Calu3 (cell line): Measurements from ENCODE around the gene MMUT. TPM values are rescaled to one million over a fixed set of nuclear protein-coding genes. Genes with fewer than 3 reads are reported as not detected.

Experiments used
- BruUV-seq: library from RNA; stranded (reverse); fragments of 400-500 nt; replicated peaks from 2 replicates; lab custom pipeline; 2021; lab: Mats Ljungman, UMichigan
- CTCF ChIA-PET: fragments of 300-600 bp; sonication (Branson Sonifier 250); formaldehyde crosslinking; loops from one replicate; lab custom pipeline; 2022; ENCODE audit warnings: antibody characterized with exemption; lab: Charles Lee
- DNase-seq: peaks from one replicate; pipeline ENCODE4 v3.0.0; 2022
- H3K27ac Mint-ChIP-seq: one replicate; pipeline ENCODE4 v1.8.0; 2022; ENCODE audit warnings: mixed read lengths; ENCODE audit not compliant: unreplicated experiment
- H3K27me3 Mint-ChIP-seq: one replicate; pipeline ENCODE4 v1.8.0; 2022; ENCODE audit warnings: mixed read lengths; ENCODE audit not compliant: unreplicated experiment
- H3K36me3 Mint-ChIP-seq: one replicate; pipeline ENCODE4 v1.8.0; 2022; ENCODE audit warnings: mild to moderate bottlenecking, moderate library complexity, mixed read lengths; ENCODE audit not compliant: insufficient read depth, unreplicated experiment
- H3K4me1 Mint-ChIP-seq: one replicate; pipeline ENCODE4 v1.8.0; 2022; ENCODE audit warnings: mild to moderate bottlenecking, low read depth, mixed read lengths; ENCODE audit not compliant: unreplicated experiment
- H3K4me3 Mint-ChIP-seq: one replicate; pipeline ENCODE4 v1.8.0; 2022; ENCODE audit warnings: mild to moderate bottlenecking, low read depth, moderate library complexity, mixed read lengths; ENCODE audit not compliant: unreplicated experiment
- H3K9me3 Mint-ChIP-seq: one replicate; pipeline ENCODE4 v1.8.0; 2022; ENCODE audit warnings: low read depth, mixed read lengths; ENCODE audit not compliant: unreplicated experiment
- intact Hi-C: fragments of 100-400 bp; cut with micrococcal nuclease; formaldehyde crosslinking; loops from one replicate; pipeline ENCODE4 v1.10.0; 2022; ENCODE audit not compliant: unreplicated experiment
- total RNA-seq: library from RNA; stranded (reverse); gene quantifications from 2 replicates; pipeline ENCODE4 v1.2.3, GENCODE V29; 2022
- TF ChIP-seq, protein P1 (sequence below): fragments of 200-600 bp; IDR thresholded peaks from one replicate; pipeline ENCODE4 v1.8.0; 2022; ENCODE audit warnings: antibody characterized with exemption; ENCODE audit not compliant: unreplicated experiment

Gene MMUT
- total RNA-seq, 1 experiment from 2014 or later: 17.8 TPM

DNA sequence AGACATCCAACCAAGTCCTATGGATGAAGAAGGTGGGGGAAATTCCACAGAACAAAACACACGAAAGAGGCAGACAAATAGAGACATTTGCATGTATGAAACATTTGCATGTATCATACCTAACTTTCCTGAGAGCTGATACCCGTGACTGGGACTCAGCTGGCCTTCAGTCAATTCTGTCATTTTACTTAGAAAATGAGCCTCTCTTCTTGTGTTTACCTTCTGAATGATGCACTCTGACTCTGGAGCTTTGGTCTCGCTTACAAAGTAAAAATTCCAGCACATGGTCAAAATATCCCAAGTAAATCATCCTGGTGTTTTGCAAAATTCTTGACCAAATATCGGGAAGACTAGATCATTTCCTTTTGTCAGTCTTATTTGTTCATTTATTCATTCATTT lies 46.9 kb downstream of the MMUT start:
- Mint-ChIP-seq H3K4me1 (peaks cover 25% of the 10 kb centered on the region), H3K9me3 (no peaks in the 10 kb centered on the region), H3K36me3 (no peaks in the 10 kb centered on the region), H3K4me3 (no peak overlapping the region), H3K27ac (no peak overlapping the region), H3K27me3 (no peaks in the 10 kb centered on the region)
- TF ChIP-seq, protein P1, sequence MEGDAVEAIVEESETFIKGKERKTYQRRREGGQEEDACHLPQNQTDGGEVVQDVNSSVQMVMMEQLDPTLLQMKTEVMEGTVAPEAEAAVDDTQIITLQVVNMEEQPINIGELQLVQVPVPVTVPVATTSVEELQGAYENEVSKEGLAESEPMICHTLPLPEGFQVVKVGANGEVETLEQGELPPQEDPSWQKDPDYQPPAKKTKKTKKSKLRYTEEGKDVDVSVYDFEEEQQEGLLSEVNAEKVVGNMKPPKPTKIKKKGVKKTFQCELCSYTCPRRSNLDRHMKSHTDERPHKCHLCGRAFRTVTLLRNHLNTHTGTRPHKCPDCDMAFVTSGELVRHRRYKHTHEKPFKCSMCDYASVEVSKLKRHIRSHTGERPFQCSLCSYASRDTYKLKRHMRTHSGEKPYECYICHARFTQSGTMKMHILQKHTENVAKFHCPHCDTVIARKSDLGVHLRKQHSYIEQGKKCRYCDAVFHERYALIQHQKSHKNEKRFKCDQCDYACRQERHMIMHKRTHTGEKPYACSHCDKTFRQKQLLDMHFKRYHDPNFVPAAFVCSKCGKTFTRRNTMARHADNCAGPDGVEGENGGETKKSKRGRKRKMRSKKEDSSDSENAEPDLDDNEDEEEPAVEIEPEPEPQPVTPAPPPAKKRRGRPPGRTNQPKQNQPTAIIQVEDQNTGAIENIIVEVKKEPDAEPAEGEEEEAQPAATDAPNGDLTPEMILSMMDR: no peak
- BruUV-seq: no TSS peak
- intact Hi-C loops: loop anchor here (10.0 kb wide), 1 partner anchor 221 kb away; no protein-coding TSS in a partner anchor
- no peak for DNase-seq
- CTCF ChIA-PET: no interaction called here

DNA sequence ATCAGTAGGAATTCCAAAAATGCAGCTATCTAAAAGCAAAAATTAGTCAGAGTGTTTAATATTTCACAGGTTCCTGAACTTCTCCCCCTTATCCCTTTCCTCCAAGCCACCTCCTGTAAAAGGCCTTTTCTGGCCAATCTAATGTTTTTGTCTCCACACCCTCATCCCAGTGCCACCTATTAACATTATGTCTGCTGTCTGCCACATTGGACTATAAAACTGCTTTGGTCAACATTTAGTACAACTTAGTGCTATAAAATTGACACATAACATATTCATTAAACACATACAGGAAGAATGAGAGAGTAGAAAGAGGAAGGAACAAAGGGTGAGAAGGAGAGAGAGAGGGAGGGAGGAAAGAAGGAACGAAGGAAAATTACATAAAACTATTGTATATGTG lies 47.7 kb downstream of the MMUT start:
- no TSS peak for BruUV-seq
- Mint-ChIP-seq H3K4me3 (no peak overlapping the region), H3K27ac (no peak overlapping the region), H3K27me3 (no peaks in the 10 kb centered on the region), H3K36me3 (no peaks in the 10 kb centered on the region), H3K9me3 (no peaks in the 10 kb centered on the region), H3K4me1 (peaks cover 25% of the 10 kb centered on the region)
- CTCF ChIA-PET: no interaction called here
- TF ChIP-seq, protein P1: no peak
- intact Hi-C loops: loop anchor here (10.0 kb wide), 1 partner anchor 221 kb away; no protein-coding TSS in a partner anchor
- DNase-seq: no peak

DNA sequence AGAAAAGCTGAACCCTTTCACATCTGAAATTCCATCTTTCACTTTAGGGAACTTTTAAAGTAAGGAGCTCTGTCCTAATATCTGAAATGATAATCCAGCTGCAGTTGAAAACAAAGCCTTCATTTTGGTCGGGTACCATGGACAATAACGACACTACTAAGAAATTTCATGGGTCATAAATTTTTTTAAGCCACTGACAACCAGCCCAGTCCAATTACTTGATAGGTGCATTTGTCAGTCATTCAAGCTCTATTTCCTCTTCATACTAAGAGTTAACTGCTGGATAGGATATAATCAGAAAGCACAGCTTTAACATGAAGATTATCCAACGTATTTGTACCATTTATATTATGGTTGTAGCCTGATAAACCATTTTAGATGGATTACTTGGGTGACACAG lies 52.5 kb downstream of the MMUT start:
- no peaks in the 10 kb centered on the region for H3K36me3 Mint-ChIP-seq
- H3K9me3 Mint-ChIP-seq: no peaks in the 10 kb centered on the region
- H3K4me1 Mint-ChIP-seq: peaks cover 13% of the 10 kb centered on the region
- no peak overlapping the region for H3K27ac Mint-ChIP-seq
- H3K27me3 Mint-ChIP-seq: no peaks in the 10 kb centered on the region
- no peak for DNase-seq
- TF ChIP-seq, protein P1: no peak
- BruUV-seq: no TSS peak
- intact Hi-C loops: loop anchor here (10.0 kb wide), 1 partner anchor 216 kb away; no protein-coding TSS in a partner anchor
- CTCF ChIA-PET: interaction anchor here (0.7 to 1.7 kb wide), 7 partner anchors 11 to 1623 kb away, joined by 3 to 7 read pairs (median 5); no protein-coding TSS in a partner anchor
- H3K4me3 Mint-ChIP-seq: no peak overlapping the region

DNA sequence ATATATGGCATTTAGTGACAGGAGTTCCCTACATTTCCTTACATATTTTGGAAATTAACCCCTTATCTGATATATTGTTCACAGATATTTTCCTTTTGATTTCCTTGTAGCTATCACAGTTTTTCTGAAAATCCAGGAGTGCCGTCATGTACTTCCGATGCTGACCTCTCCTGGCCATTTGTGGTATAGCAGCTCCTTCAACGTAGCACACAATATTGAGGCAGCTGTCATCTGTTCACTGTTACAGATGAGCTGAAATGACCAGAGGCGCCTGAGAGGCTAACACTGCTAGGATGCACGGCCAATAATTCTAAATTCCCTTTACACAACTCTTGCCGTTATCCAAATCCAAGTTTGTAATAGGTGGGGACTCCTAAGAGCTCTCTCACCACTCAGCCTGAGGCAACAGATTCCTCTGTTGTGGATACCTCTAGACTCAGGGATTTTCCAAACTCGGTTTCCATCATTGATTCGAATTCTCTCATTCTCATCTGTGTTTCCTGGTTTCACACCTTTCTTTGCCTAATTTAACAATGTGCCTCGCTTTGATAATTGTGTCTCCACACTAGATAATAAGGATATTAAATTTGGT lies 53.0 kb downstream of the MMUT start:
- TF ChIP-seq, protein P1: peak; percentile 81

More for the DNA sequence above, 53.0 kb downstream of the MMUT start:
- Mint-ChIP-seq H3K36me3 (no peaks in the 10 kb centered on the region), H3K4me1 (peaks cover 8% of the 10 kb centered on the region), H3K9me3 (no peaks in the 10 kb centered on the region), H3K4me3 (no peak overlapping the region), H3K27me3 (no peaks in the 10 kb centered on the region), H3K27ac (no peak overlapping the region)
- intact Hi-C loops: loop anchor here (10.0 kb wide), 1 partner anchor 215 kb away; no protein-coding TSS in a partner anchor
- CTCF ChIA-PET: interaction anchor here (0.5 to 1.7 kb wide), 7 partner anchors 11 to 1622 kb away, joined by 3 to 7 read pairs (median 5); no protein-coding TSS in a partner anchor
- peak; percentile 80 for DNase-seq
- no TSS peak for BruUV-seq
